CD14-positive monocyte (primary cell): ENCODE measurements around the gene CELF2. TPM values are rescaled to one million over a fixed set of nuclear protein-coding genes. Genes with fewer than 3 reads are reported as not detected.

Source experiments
- DNase-seq, 3 donors: peaks; one replicate each; pipeline ENCODE4 v3.0.0-alpha.2; 2011 to 2022
- H2AFZ ChIP-seq: 2 replicates; pipeline ENCODE4 v1.6.0; 2012; ENCODE audit warnings: mild to moderate bottlenecking, low read depth, low read length, inconsistent platforms; ENCODE audit not compliant: insufficient read depth, poor library complexity, severe bottlenecking
- H3K27ac ChIP-seq, 2 donors: 1 replicate in 1 of 2; 2 replicates in 1 of 2; pipeline ENCODE4 v1.5.1; 2012 to 2013; ENCODE audit warnings: low read length in 2 of 2, control low read depth in 1 of 2, inconsistent platforms in 1 of 2, low read depth in 1 of 2, mild to moderate bottlenecking in 1 of 2
- H3K27me3 ChIP-seq, 2 donors: one replicate each; pipeline versions ENCODE4 v1.6.0 to v1.6.1; 2011 to 2013; ENCODE audit warnings: low read length in 2 of 2; ENCODE audit not compliant: control insufficient read depth in 2 of 2, insufficient read depth in 2 of 2
- H3K36me3 ChIP-seq, 2 donors: replicated peaks in 1 of 2; 1 replicate in 1 of 2; 2 replicates in 1 of 2; pipeline versions ENCODE4 v1.5.1 to v1.6.1; 2012 to 2013; ENCODE audit warnings: low read length in 2 of 2, control low read depth in 1 of 2, inconsistent platforms in 1 of 2, mild to moderate bottlenecking in 1 of 2; ENCODE audit not compliant: insufficient read depth in 2 of 2, control insufficient read depth in 1 of 2
- H3K4me1 ChIP-seq, 2 donors: 1 replicate in 1 of 2; 2 replicates in 1 of 2; pipeline versions ENCODE4 v1.5.1 to v1.6.1; 2012 to 2013; ENCODE audit warnings: low read length in 2 of 2, control low read depth in 1 of 2, inconsistent platforms in 1 of 2, mild to moderate bottlenecking in 1 of 2, moderate library complexity in 1 of 2; ENCODE audit not compliant: insufficient read depth in 2 of 2, control insufficient read depth in 1 of 2
- H3K4me2 ChIP-seq: replicated peaks from 2 replicates; pipeline ENCODE3; 2012; ENCODE audit warnings: low read length, moderate library complexity, mild to moderate bottlenecking; ENCODE audit not compliant: poor library complexity, severe bottlenecking; ENCODE audit errors: extremely low read depth
- H3K4me3 ChIP-seq, 3 experiments: fragments of 200-600 bp in 1 of 3; sonication (generic) in 1 of 3; replicated peaks in 1 of 3; 1 replicate in 2 of 3; 2 replicates in 1 of 3; pipeline ENCODE4 v1.5.1; 2011 to 2013; ENCODE audit warnings: low read length in 3 of 3, mild to moderate bottlenecking in 3 of 3, control low read depth in 2 of 3, low read depth in 2 of 3, inconsistent platforms in 1 of 3, moderate library complexity in 1 of 3
- H3K79me2 ChIP-seq: 2 replicates; pipeline ENCODE4 v1.6.0; 2012; ENCODE audit warnings: mild to moderate bottlenecking, control low read depth, inconsistent platforms, low read length, moderate library complexity; ENCODE audit not compliant: insufficient read depth
- H3K9ac ChIP-seq: 2 replicates; pipeline ENCODE4 v1.6.0; 2017; ENCODE audit warnings: low read length, mild to moderate bottlenecking; ENCODE audit not compliant: insufficient read depth, poor library complexity, severe bottlenecking
- H3K9me3 ChIP-seq, 2 donors: replicated peaks in 1 of 2; 1 replicate in 1 of 2; 2 replicates in 1 of 2; pipeline versions ENCODE4 v1.5.1 to v1.6.1; 2012 to 2013; ENCODE audit warnings: low read length in 2 of 2, control low read depth in 1 of 2; ENCODE audit not compliant: control insufficient read depth in 1 of 2, insufficient read depth in 1 of 2
- H4K20me1 ChIP-seq: 2 replicates; pipeline ENCODE4 v1.6.0; 2012; ENCODE audit warnings: mild to moderate bottlenecking, low read length, control low read depth, moderate library complexity; ENCODE audit not compliant: insufficient read depth
- H3K27ac Mint-ChIP-seq, 7 donors: one replicate each; pipeline ENCODE4 v1.8.0; 2020; ENCODE audit warnings: mild to moderate bottlenecking in 7 of 7, mixed read lengths in 7 of 7, moderate library complexity in 6 of 7, inconsistent platforms in 2 of 7
- H3K27me3 Mint-ChIP-seq, 3 donors: one replicate each; pipeline ENCODE4 v1.8.0; 2021 to 2022; ENCODE audit warnings: low read depth in 3 of 3, mild to moderate bottlenecking in 3 of 3, mixed read lengths in 3 of 3, moderate library complexity in 3 of 3, inconsistent platforms in 1 of 3
- H3K36me3 Mint-ChIP-seq, 2 donors: one replicate each; pipeline ENCODE4 v1.8.0; 2020; ENCODE audit warnings: mixed read lengths in 2 of 2, inconsistent platforms in 1 of 2, mild to moderate bottlenecking in 1 of 2
- H3K4me1 Mint-ChIP-seq: one replicate; pipeline ENCODE4 v1.8.0; 2020; ENCODE audit warnings: mild to moderate bottlenecking, mixed read lengths
- H3K4me3 Mint-ChIP-seq, 2 donors: one replicate each; pipeline ENCODE4 v1.8.0; 2020; ENCODE audit warnings: mild to moderate bottlenecking in 2 of 2, mixed read lengths in 2 of 2, moderate library complexity in 1 of 2
- H3K9me3 Mint-ChIP-seq, 7 donors: one replicate each; pipeline ENCODE4 v1.8.0; 2020 to 2022; ENCODE audit warnings: mixed read lengths in 7 of 7, mild to moderate bottlenecking in 6 of 7, moderate library complexity in 6 of 7, inconsistent platforms in 2 of 7
- CTCF ChIP-seq: fragments of 200-600 bp; IDR thresholded peaks from one replicate; pipeline ENCODE4 v1.8.0; 2022; ENCODE audit warnings: antibody characterized with exemption, mild to moderate bottlenecking
- WGBS: methylation state at CpG from one replicate; pipeline ENCODE4 v1.1.5; 2013; ENCODE audit warnings: missing lambda C conversion rate; ENCODE audit not compliant: insufficient coverage; 5-methylcytosine and 5-hydroxymethylcytosine counted together
- intact Hi-C, 2 donors: fragments of 100-400 bp; cut with micrococcal nuclease; formaldehyde crosslinking; loops; one replicate each; pipeline versions ENCODE4 v1.15.0 to v1.15.1; 2023
- polyA plus RNA-seq, 3 donors: library from polyadenylated mRNA; depleted of rRNA in 1 of 3; unstranded in 2 of 3; stranded (reverse) in 1 of 3; fragments of 300-500 nt in 2 of 3; fragments of >200 nt in 1 of 3; fragmentation: Illumina TruSeq in 2 of 3; gene quantifications; 1 replicate in 2 of 3; 2 replicates in 1 of 3; pipeline ENCODE4 v1.2.3, GENCODE V29; 2012 to 2021

CELF2 gene
- polyA plus RNA-seq, 3 donors: 53.5 to 93.3 (median 80.5) TPM

GRCh38 chr10:11157292-11158076, 139.8 kb downstream of the CELF2 start:
- H3K36me3 Mint-ChIP-seq: peaks cover 0 to 3% of the 10 kb centered on the region in 2 donors
- H2AFZ ChIP-seq: no peak overlapping the region
- no peak for DNase-seq
- no peak overlapping the region for H3K9ac ChIP-seq
- H3K27me3 ChIP-seq: no peaks in the 10 kb centered on the region
- H4K20me1 ChIP-seq: no peaks in the 10 kb centered on the region
- no peak overlapping the region for H3K4me2 ChIP-seq
- H3K4me1 ChIP-seq: peaks cover 42 to 44% of the 10 kb centered on the region in 2 donors
- no CpG with 5 or more reads among the region's 8 CpGs for WGBS
- H3K27ac Mint-ChIP-seq: peak overlapping the region in 1 of 7 donors; percentile 48
- peaks cover 46% of the 10 kb centered on the region for H3K4me1 Mint-ChIP-seq
- peaks cover 19% of the 10 kb centered on the region for H3K79me2 ChIP-seq
- intact Hi-C loops: no loop called here
- H3K9me3 Mint-ChIP-seq: peaks cover 0 to 3% (median 0%) of the 10 kb centered on the region in 7 donors
- no peak overlapping the region for H3K4me3 ChIP-seq
- no peak for TF ChIP-seq CTCF
- H3K9me3 ChIP-seq: no peaks in the 10 kb centered on the region
- H3K36me3 ChIP-seq: no peaks in the 10 kb centered on the region
- peaks cover 0 to 6% (median 0%) of the 10 kb centered on the region in 3 donors for H3K27me3 Mint-ChIP-seq
- no peak overlapping the region for H3K27ac ChIP-seq
- H3K4me3 Mint-ChIP-seq: peak overlapping the region in 1 of 2 donors; percentile 5

- H3K4me1 ChIP-seq: peaks cover 48 to 50% of the 10 kb centered on the region in 2 donors
- H3K4me2 ChIP-seq: no peak overlapping the region
- peaks cover 19% of the 10 kb centered on the region for H3K79me2 ChIP-seq
- no peaks in the 10 kb centered on the region for H4K20me1 ChIP-seq
- 100% methylated on average over 1 of the region's 5 CpGs for WGBS
- H3K36me3 Mint-ChIP-seq: peaks cover 0 to 3% of the 10 kb centered on the region in 2 donors
- no peak overlapping the region for H3K27ac ChIP-seq
- H3K36me3 ChIP-seq: no peaks in the 10 kb centered on the region
- no peak for TF ChIP-seq CTCF
- H3K27ac Mint-ChIP-seq: peak overlapping the region in 1 of 7 donors; percentile 48
- H3K4me3 Mint-ChIP-seq: no peak overlapping the region
- H3K4me3 ChIP-seq: no peak overlapping the region
- no peaks in the 10 kb centered on the region for H3K9me3 ChIP-seq
- peaks cover 0 to 3% (median 0%) of the 10 kb centered on the region in 7 donors for H3K9me3 Mint-ChIP-seq
- H3K4me1 Mint-ChIP-seq: peaks cover 52% of the 10 kb centered on the region
- H3K9ac ChIP-seq: no peak overlapping the region
- DNase-seq: no peak
- intact Hi-C loops: no loop called here
- no peaks in the 10 kb centered on the region for H3K27me3 ChIP-seq
- no peak overlapping the region for H2AFZ ChIP-seq
- peaks cover 0 to 6% (median 0%) of the 10 kb centered on the region in 3 donors for H3K27me3 Mint-ChIP-seq
Observed at GRCh38 chr10:11158080-11158479, 140.4 kb downstream of the CELF2 start.
